HL-60/S4 (cell line): ENCODE measurements around the gene SLC43A3.
"Not testable (repeated sequence)": the region's sequence is repeated elsewhere in the genome, so short reads cannot be mapped to it uniquely, and the experiment has no call there.

Experiments
- in situ Hi-C: fragments of 300-500 bp; cut with MboI; formaldehyde crosslinking; loops from 2 replicates; pipeline ENCODE4 v1.14.3; 2022; ENCODE audit warnings: low sequenced_read_pairs

Gene SLC43A3

GRCh38 chr11:57387289-57388030 is 39.5 kb downstream of the SLC43A3 start:
- in situ Hi-C loops, result no loop called here

GRCh38 chr11:57386178-57386940 is 40.6 kb downstream of the SLC43A3 start:
- in situ Hi-C loops, result no loop called here

GRCh38 chr11:57380975-57381374 is 45.9 kb downstream of the SLC43A3 start, which contains the start of gene PRG3:
PRG3 (minus strand) TSS chr11:57381150; CDS start chr11:57380708, 442 bp downstream.
- in situ Hi-C loops, result no loop called here

- in situ Hi-C loops, result no loop called here
Observed at GRCh38 chr11:57379732-57380131, 47.2 kb downstream of the SLC43A3 start.

- in situ Hi-C loops, result no loop called here
Observed at GRCh38 chr11:57378186-57378585, 48.7 kb downstream of the SLC43A3 start.

- in situ Hi-C loops, result no loop called here
Observed at GRCh38 chr11:57377107-57377506, 49.8 kb downstream of the SLC43A3 start.

- in situ Hi-C loops, result no loop called here
Observed at GRCh38 chr11:57376095-57377090, 50.5 kb downstream of the SLC43A3 start.

GRCh38 chr11:57375490-57375889 is 51.4 kb downstream of the SLC43A3 start:
- in situ Hi-C loops, result no loop called here

GRCh38 chr11:57374966-57375365 is 52.0 kb downstream of the SLC43A3 start:
- in situ Hi-C loops, result no loop called here

GRCh38 chr11:57373146-57373545 is 53.8 kb downstream of the SLC43A3 start:
- in situ Hi-C loops, result no loop called here

- in situ Hi-C loops, result no loop called here
Observed at GRCh38 chr11:57370941-57371340, 56.0 kb downstream of the SLC43A3 start.

- in situ Hi-C loops, result no loop called here
Observed at GRCh38 chr11:57370251-57370650, 56.7 kb downstream of the SLC43A3 start.

- in situ Hi-C loops, result no loop called here
Observed at GRCh38 chr11:57368845-57369232, 58.1 kb downstream of the SLC43A3 start.

GRCh38 chr11:57368106-57368844 is 58.6 kb downstream of the SLC43A3 start:
- in situ Hi-C loops, result no loop called here

- in situ Hi-C loops, result no loop called here
Observed at GRCh38 chr11:57364851-57365660, 61.9 kb downstream of the SLC43A3 start.

GRCh38 chr11:57363131-57364080 is 63.5 kb downstream of the SLC43A3 start:
- in situ Hi-C loops, result no loop called here

GRCh38 chr11:57361926-57362325 is 65.0 kb downstream of the SLC43A3 start:
- in situ Hi-C loops, result no loop called here

GRCh38 chr11:57361420-57361819 is 65.5 kb downstream of the SLC43A3 start:
- in situ Hi-C loops, result not testable (repeated sequence)
